Measurements from ENCODE around the gene FAM240B.

FAM240B gene

DNA sequence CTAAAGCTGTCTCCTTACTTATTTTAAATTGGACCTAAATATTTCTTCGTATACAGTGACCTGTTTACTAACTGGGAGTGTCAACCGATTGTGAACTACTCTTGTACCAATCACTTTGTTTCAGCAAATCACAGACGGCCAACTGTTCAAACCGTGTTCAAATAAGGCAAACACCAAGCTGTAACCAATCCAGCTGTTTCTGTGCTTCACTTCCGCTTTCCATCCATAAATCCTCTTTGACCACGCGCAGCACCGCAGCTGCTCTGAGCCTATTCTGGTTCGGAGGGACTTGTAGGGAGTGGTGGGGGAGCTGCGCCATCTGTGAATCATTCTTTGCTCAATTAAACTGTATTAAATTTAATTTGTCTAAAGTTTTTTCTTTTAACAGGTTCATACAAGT is 4.8 kb upstream of the FAM240B start:
- peaks cover 17% of the 10 kb centered on the region for H3K4me1 Mint-ChIP-seq (ENCODE audit: low read depth)
- no peak overlapping the region for H3K4me3 Mint-ChIP-seq
- H3K9me3 Mint-ChIP-seq: no peaks in the 10 kb centered on the region

DNA sequence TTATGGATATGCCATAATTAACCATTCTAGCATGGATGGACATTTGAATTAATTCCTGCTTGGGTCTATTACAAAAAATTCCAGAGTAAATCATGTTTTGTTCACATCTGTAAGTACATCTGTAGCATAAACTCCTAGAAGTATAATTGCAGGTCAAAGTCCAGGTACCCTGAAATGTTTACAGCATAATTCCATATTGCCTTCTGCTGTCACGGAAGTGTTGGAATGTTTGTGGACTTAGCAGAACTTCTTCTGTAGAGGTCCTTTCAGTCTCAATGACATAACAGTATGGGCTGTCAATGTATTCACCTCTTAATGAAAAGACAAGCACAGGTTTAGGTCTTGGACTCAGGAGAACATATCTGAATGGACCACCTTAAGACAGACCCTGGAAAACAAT is 1.8 kb downstream of the FAM240B start:
- peaks cover 17% of the 10 kb centered on the region for H3K4me1 Mint-ChIP-seq (ENCODE audit: low read depth)
- no peak overlapping the region for H3K27ac Mint-ChIP-seq
- H3K4me3 Mint-ChIP-seq: no peak overlapping the region
- intact Hi-C loops (cut with micrococcal nuclease): no loop called here
- H3K36me3 Mint-ChIP-seq (ENCODE audit: low read depth): no peaks in the 10 kb centered on the region
- no peaks in the 10 kb centered on the region for H3K9me3 Mint-ChIP-seq
- H3K27me3 Mint-ChIP-seq: peaks cover 9% of the 10 kb centered on the region

More for the DNA sequence above, 4.8 kb upstream of the FAM240B start:
- intact Hi-C loops (cut with micrococcal nuclease): no loop called here
- no peak overlapping the region for H3K27ac Mint-ChIP-seq
- peaks cover 3% of the 10 kb centered on the region for H3K27me3 Mint-ChIP-seq
- H3K36me3 Mint-ChIP-seq (ENCODE audit: low read depth): no peaks in the 10 kb centered on the region

DNA sequence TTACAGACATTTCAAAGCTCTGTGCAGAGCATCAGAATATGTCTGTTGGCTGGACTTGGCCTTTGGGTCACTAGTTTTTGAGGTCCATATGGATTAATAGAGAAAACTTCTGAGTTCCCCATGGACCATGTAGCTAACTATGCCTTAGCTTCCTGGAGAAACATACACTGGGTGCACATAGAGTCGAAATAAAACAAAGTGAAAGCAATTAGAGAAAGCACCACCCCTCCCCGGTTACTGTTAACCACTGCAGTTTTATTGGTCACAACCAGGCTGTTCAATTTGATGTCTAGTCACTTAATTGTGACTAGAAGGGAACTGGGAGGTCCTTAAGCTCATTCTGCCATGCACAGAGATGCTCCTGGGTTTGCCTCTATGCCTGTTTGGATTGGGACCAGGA is 4.2 kb downstream of the FAM240B start:
- Mint-ChIP-seq H3K9me3 (no peaks in the 10 kb centered on the region), H3K27ac (no peak overlapping the region), H3K4me1 (ENCODE audit: low read depth) (no peaks in the 10 kb centered on the region), H3K27me3 (peaks cover 25% of the 10 kb centered on the region), H3K36me3 (ENCODE audit: low read depth) (no peaks in the 10 kb centered on the region), H3K4me3 (no peak overlapping the region)
- intact Hi-C loops (cut with micrococcal nuclease): no loop called here

DNA sequence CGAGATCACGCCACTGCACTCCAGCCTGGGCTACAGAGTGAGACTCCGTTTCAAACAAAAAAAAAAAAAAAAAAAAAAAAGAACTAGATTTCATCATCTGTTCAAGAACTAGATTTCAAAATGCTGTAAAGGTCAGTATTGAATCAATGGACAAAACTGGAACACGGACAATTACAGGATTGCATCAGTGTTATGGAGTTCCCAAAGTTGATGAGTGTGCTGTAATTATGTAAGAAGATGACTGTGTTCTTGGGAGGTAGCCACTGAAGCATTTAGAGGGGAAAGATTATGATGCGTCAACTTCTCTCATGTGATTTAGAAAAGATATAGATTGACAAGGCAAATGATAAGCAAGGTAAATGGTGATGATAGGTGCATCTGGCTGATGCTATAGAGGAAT is 6.5 kb downstream of the FAM240B start:
- Mint-ChIP-seq H3K4me1 (ENCODE audit: low read depth) (no peaks in the 10 kb centered on the region), H3K27me3 (peaks cover 30% of the 10 kb centered on the region), H3K36me3 (ENCODE audit: low read depth) (no peaks in the 10 kb centered on the region), H3K27ac (no peak overlapping the region), H3K4me3 (no peak overlapping the region), H3K9me3 (no peaks in the 10 kb centered on the region)
- intact Hi-C loops (cut with micrococcal nuclease): no loop called here

DNA sequence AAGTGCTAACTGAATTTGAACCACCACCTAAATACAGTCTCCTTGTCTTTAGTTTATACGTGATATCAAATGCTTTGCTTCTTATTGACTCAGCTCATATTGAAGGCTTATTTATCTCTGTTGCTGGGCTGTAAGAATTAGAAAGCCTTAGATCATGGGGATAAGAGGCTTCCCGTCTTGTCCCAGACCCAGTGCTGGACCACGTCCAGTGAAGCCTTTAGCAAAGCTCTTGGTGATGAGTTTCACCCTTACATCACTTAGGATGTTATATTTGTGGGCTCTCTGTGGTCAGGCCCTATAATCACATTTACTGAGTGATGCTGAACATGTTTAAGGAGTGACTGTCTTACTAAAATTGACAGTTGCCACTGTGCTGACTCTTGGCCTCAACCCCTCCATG is 11.2 kb downstream of the FAM240B start:
- H3K36me3 Mint-ChIP-seq (ENCODE audit: low read depth): no peaks in the 10 kb centered on the region
- no peaks in the 10 kb centered on the region for H3K9me3 Mint-ChIP-seq
- H3K27me3 Mint-ChIP-seq: peaks cover 30% of the 10 kb centered on the region
- H3K27ac Mint-ChIP-seq: no peak overlapping the region
- no peak overlapping the region for H3K4me3 Mint-ChIP-seq
- peaks cover under 1% of the 10 kb centered on the region for H3K4me1 Mint-ChIP-seq (ENCODE audit: low read depth)
- intact Hi-C loops (cut with micrococcal nuclease): no loop called here

DNA sequence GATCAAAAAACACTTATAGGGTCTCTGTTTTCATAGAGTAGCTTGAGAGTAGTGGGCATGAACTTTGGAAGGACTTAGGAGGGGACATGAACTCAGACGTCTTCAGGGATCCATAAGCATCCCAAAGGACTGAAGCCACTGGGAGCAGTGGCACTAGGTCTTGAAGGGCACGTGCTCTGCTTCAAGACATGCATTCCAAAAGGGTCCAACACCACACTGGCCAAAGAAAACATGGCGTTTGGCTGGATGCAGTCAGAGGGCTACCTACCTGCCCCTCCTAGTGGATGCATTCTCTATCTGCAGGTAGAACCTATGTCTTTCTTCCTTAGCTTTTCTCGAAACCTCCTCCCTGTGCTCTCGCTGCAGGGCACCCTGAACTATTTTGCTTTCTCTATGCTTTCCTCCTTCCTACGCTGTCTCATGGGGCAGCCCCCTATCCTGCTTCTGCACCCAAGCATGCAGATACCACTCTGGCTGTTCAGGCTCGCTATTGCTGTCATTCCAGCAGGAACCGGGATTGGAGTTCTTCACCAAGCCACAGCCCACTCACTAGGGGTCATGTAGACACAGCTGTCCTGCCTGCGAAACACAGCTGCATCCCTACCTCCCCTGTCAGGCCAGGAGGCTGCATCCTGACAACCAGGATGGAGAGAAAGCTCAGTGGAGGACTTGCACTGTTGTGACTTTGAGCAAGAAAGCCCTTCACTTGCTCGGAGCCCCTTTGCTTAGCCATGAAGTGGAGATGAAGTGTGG is 11.9 kb downstream of the FAM240B start:
- peaks cover 30% of the 10 kb centered on the region for H3K27me3 Mint-ChIP-seq
- no peak overlapping the region for H3K27ac Mint-ChIP-seq
- H3K36me3 Mint-ChIP-seq (ENCODE audit: low read depth): no peaks in the 10 kb centered on the region
- H3K9me3 Mint-ChIP-seq: no peaks in the 10 kb centered on the region
- H3K4me1 Mint-ChIP-seq (ENCODE audit: low read depth): peaks cover 8% of the 10 kb centered on the region
- no peak overlapping the region for H3K4me3 Mint-ChIP-seq
- intact Hi-C loops (cut with micrococcal nuclease): no loop called here

DNA sequence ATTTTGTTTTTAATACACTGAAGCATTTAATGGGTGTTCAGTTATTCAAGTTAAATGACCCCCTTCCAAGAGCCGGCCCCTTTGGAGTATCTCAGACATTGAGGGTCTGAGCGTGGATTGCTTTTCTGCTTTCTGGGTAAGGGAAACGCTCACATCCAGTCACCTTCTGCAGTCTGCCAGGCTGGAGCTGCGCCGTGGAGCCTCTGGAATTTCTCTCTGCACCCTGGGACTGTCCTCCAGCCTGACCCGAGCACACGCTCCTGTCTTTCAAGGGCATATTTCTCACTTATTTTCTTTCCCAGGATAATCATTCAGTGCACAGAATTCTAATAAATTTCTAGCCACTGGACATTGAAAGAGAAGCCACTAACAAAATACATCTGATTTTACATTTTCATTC is 13.4 kb downstream of the FAM240B start:
- Mint-ChIP-seq H3K36me3 (ENCODE audit: low read depth) (no peaks in the 10 kb centered on the region), H3K27ac (no peak overlapping the region), H3K4me3 (no peak overlapping the region), H3K27me3 (peaks cover 23% of the 10 kb centered on the region), H3K9me3 (no peaks in the 10 kb centered on the region), H3K4me1 (ENCODE audit: low read depth) (peaks cover 8% of the 10 kb centered on the region)
- intact Hi-C loops (cut with micrococcal nuclease): no loop called here

DNA sequence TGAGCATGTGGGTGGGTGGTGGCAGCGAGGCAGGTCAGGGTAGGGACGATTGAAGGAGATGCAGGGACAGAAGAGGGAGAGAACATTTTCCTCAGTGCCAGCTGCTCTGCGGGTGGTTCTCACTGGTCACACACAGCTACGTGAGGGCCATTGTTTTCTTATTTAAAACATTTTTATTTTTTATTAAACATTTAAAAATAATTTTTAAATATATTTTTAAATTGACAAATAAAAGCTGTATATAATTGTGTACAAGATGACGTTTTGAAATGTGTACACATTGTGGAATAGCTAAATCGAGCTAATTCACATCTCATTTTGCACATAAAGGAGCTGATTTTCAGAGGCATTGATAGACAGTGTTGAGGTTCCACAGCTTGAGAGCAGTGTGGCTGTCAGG is 14.0 kb downstream of the FAM240B start:
- intact Hi-C loops (cut with micrococcal nuclease): no loop called here
- H3K27ac Mint-ChIP-seq: no peak overlapping the region
- H3K27me3 Mint-ChIP-seq: peaks cover 17% of the 10 kb centered on the region
- no peaks in the 10 kb centered on the region for H3K36me3 Mint-ChIP-seq (ENCODE audit: low read depth)
- H3K4me3 Mint-ChIP-seq: no peak overlapping the region
- no peaks in the 10 kb centered on the region for H3K9me3 Mint-ChIP-seq
- peaks cover 11% of the 10 kb centered on the region for H3K4me1 Mint-ChIP-seq (ENCODE audit: low read depth)

DNA sequence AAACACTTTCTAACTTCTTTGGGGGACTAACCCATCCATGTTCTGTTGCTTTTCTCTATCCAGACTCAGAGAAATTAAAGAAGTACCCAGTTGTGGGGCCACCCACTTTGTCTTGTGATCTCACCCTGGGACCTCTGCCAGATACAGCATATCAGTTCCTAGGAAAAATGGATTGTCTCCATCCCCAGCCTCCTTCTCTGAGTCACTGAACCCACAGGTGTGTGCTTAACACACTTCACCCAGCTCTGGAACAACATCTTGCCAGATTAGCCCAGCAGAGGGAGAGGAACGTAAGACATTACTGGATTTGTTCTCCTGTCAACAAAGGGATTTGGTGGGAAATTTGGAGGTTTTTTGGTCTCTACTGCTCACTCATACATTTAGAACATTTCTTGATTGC is 19.2 kb downstream of the FAM240B start:
- no peaks in the 10 kb centered on the region for H3K27me3 Mint-ChIP-seq
- H3K4me1 Mint-ChIP-seq (ENCODE audit: low read depth): peaks cover 35% of the 10 kb centered on the region
- H3K4me3 Mint-ChIP-seq: peak overlapping the region; percentile 22
- H3K9me3 Mint-ChIP-seq: no peaks in the 10 kb centered on the region
- peak overlapping the region; percentile 43 for H3K27ac Mint-ChIP-seq
- intact Hi-C loops (cut with micrococcal nuclease): no loop called here
- H3K36me3 Mint-ChIP-seq (ENCODE audit: low read depth): no peaks in the 10 kb centered on the region

DNA sequence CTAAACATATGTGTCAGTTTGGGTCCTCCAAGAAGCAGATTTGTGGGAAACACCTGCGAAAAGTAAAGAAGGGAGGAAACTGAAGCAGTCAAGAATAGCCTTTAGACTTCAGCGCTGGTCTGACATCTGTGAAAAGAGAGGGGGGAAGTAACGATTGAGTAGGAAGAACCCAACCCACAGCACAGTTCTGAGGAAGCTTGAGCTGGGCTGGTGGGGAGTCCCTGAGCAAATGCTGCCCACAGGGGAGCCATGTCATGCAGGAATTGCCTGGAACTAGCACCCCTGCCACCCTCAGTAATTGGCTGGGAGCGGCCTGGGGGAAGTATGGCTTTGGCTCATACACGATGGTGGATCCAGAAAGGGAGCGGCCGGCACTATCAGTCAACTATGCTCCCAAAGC is 20.6 kb downstream of the FAM240B start:
- intact Hi-C loops (cut with micrococcal nuclease): no loop called here
- peaks cover 35% of the 10 kb centered on the region for H3K4me1 Mint-ChIP-seq (ENCODE audit: low read depth)

DNA sequence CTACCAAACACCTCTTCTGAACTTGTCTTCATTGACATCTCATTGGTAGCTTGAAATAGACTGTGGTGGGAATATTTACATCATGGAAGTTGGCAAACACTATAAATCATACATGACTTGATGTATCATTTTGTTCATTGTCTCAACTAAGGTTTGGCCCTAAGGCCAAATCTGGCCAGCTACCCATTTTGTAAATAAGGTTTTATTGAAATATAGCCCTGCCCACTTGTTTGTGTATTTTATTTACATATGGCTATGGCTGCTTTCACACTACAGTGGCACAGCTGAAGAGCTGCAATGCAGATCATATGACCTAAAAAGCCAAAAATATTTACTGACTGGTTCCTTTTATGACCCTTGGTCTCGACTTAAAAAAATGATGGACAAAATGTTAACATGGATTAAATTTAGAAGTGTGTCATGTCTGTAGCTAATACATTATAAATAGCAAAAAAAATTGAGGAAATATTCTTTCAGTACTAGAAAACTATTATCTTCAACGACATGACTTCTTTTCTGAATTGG is 22.1 kb downstream of the FAM240B start:
- Mint-ChIP-seq H3K4me3 (no peak overlapping the region), H3K36me3 (ENCODE audit: low read depth) (no peaks in the 10 kb centered on the region), H3K27ac (no peak overlapping the region), H3K27me3 (peaks cover 11% of the 10 kb centered on the region), H3K4me1 (ENCODE audit: low read depth) (peaks cover 27% of the 10 kb centered on the region), H3K9me3 (no peaks in the 10 kb centered on the region)
- intact Hi-C loops (cut with micrococcal nuclease): no loop called here

More for the DNA sequence above, 20.6 kb downstream of the FAM240B start:
- H3K27ac Mint-ChIP-seq: peak overlapping the region; percentile 43
- peaks cover 1% of the 10 kb centered on the region for H3K27me3 Mint-ChIP-seq
- H3K9me3 Mint-ChIP-seq: no peaks in the 10 kb centered on the region
- H3K4me3 Mint-ChIP-seq: no peak overlapping the region
- H3K36me3 Mint-ChIP-seq (ENCODE audit: low read depth): no peaks in the 10 kb centered on the region

DNA sequence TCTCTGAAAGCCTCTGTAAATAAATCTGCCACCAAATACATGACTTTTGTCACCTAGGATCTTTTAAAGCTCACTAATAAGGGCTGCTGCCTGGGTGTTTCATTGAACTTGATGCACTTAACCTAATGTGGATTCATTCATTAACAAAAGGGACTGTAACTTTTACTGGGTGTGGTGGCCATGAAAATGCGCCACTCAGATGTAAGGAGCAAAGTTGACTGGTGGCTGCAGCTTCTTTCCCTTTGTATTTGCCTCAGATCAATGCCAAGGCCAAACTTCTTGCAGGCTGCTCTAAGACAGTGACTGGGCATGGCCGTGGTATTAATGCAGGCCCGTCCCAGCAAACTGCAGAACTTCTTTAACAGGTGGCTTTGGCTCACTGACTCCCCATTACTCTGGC is 22.9 kb downstream of the FAM240B start:
- Mint-ChIP-seq H3K4me3 (no peak overlapping the region), H3K36me3 (ENCODE audit: low read depth) (no peaks in the 10 kb centered on the region), H3K27me3 (peaks cover 13% of the 10 kb centered on the region), H3K9me3 (no peaks in the 10 kb centered on the region), H3K27ac (no peak overlapping the region), H3K4me1 (ENCODE audit: low read depth) (peaks cover 27% of the 10 kb centered on the region)
- intact Hi-C loops (cut with micrococcal nuclease): no loop called here

DNA sequence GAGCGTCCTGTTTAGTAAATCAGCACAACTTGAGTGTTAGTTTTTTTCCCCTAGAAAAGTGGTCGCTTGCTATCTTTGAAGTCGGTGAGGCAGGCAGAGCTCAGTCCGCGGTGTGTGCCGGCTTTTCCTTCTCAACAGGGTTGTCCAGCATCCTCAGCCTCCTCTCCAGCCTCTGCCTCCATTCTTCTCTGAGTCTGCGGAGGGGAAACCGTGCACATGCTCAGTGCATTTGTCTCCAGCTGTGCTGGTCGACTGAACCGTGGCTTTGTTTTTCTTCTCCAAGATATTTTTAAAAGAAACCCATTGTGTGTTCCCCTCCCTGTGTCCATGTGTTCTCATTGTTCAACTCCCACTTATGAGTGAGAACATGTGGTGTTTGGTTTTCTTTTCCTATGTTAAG is 25.3 kb downstream of the FAM240B start:
- no peak overlapping the region for H3K4me3 Mint-ChIP-seq
- H3K4me1 Mint-ChIP-seq (ENCODE audit: low read depth): peaks cover 20% of the 10 kb centered on the region
- peaks cover 22% of the 10 kb centered on the region for H3K27me3 Mint-ChIP-seq
- intact Hi-C loops (cut with micrococcal nuclease): no loop called here
- no peak overlapping the region for H3K27ac Mint-ChIP-seq
- no peaks in the 10 kb centered on the region for H3K9me3 Mint-ChIP-seq
- no peaks in the 10 kb centered on the region for H3K36me3 Mint-ChIP-seq (ENCODE audit: low read depth)

DNA sequence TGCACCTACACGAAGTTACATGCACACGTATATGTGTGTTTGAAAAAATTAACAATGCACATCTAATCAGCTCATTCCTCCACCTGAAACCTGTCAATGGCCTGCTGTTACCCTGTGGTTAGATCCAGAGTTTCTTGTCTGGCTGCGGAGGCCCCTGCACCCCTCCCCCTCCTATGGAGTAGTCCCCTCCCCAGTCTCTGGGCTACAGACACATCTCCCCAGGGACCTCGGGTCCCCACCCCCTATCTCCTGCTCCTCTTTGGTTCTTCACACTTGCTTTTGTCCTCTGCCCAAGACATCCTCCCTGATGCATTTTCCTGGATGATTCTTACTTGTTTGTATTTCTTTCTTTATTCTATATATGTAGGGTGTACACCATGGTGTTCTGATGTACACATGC is 27.2 kb downstream of the FAM240B start:
- H3K36me3 Mint-ChIP-seq (ENCODE audit: low read depth): no peaks in the 10 kb centered on the region
- intact Hi-C loops (cut with micrococcal nuclease): no loop called here
- no peaks in the 10 kb centered on the region for H3K9me3 Mint-ChIP-seq
- H3K4me3 Mint-ChIP-seq: no peak overlapping the region
- H3K27me3 Mint-ChIP-seq: peaks cover 31% of the 10 kb centered on the region
- peaks cover 10% of the 10 kb centered on the region for H3K4me1 Mint-ChIP-seq (ENCODE audit: low read depth)
- no peak overlapping the region for H3K27ac Mint-ChIP-seq

DNA sequence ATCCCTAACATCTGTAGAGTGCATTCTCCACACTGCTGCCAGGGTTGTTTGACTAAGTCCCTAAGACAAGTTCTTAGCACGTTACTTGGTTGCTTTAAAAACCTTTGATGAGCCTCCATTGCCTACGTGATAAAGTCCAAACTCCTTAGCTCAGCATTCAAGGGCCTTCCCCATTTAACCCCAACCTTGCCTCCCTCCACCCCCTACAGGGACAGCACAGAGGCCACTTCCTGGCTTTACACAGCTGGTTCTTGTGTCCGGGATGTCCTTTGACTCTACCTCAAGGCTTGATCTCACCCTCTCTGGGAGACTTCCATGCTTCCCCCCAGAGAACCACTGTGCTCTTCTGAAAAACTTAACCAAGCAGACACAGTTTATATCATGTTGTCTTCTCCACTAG is 29.4 kb downstream of the FAM240B start:
- intact Hi-C loops (cut with micrococcal nuclease): no loop called here
- peaks cover 19% of the 10 kb centered on the region for H3K4me1 Mint-ChIP-seq (ENCODE audit: low read depth)
- peaks cover 35% of the 10 kb centered on the region for H3K27me3 Mint-ChIP-seq
- no peaks in the 10 kb centered on the region for H3K9me3 Mint-ChIP-seq
- H3K4me3 Mint-ChIP-seq: no peak overlapping the region
- peak overlapping the region; percentile 17 for H3K27ac Mint-ChIP-seq
- no peaks in the 10 kb centered on the region for H3K36me3 Mint-ChIP-seq (ENCODE audit: low read depth)

Measured in dendritic cell treated with granulocyte-macrophage colony-stimulating factor and Interleukin-4, amounts not matched to agents 40 ng/mL and 50 ng/mL, for 4 days (primary cell).